ENCODE data around the gene SPEM1. TPM values are rescaled to one million over a fixed set of nuclear protein-coding genes. Genes with fewer than 3 reads are reported as not detected.

The SPEM1 gene
- total and polyA plus RNA-seq, 2 of the 13 experiments (the other 11 are each of a cell fraction or from before 2014, with no cell fraction given): not detected

DNA sequence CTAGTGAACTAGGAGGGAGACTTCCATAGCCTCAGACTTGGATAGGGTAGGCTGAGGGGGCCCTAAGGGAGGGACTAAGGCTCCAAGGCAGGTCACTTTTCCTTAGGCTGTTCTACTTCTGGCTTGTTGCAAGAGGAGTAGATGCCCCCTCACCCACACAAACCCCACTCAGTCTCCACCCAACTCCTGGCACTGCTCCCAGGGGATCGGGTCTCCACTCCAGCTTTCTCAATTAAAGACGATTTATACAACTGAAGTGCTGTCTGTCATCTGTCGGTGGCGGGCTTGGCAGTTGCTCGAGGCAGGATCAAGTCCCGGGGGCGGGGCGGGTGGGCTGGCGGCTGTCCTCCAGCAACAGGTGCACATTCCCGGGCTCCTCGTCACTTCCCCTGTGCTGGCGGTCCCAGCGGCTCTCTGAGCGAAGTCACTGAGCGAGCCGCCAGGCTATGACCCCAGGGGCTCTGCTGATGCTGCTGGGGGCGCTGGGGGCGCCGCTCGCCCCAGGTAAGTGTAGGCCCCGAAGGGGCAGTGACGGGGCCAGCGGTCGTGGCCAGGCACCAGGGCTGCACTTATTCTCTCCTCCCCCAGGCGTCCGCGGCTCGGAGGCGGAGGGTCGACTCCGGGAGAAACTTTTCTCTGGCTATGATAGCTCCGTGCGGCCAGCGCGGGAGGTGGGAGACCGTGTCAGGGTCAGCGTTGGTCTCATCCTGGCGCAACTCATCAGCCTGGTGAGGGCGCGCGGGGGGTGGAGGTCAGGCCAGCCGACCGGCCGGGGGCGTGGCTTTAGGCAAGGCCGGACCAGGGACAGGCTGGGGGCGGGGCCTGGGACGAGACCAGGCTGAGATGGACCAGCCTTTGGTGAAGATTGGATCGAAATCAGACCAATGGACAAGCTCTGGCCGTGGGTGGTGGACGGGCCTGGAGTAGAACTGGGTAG is 24.8 kb downstream of the SPEM1 start, which contains the start of gene CHRNB1 (continued):
- TF ChIP-seq ZNF562 (CRISPR knock-in tag; IDR thresholded peaks at IDR 0.05; ENCODE audit: borderline replicate concordance): no peak
- TF ChIP-seq, protein P1, sequence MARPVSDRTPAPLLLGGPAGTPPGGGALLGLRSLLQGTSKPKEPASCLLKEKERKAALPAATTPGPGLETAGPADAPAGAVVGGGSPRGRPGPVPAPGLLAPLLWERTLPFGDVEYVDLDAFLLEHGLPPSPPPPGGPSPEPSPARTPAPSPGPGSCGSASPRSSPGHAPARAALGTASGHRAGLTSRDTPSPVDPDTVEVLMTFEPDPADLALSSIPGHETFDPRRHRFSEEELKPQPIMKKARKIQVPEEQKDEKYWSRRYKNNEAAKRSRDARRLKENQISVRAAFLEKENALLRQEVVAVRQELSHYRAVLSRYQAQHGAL (CRISPR knock-in tag; IDR thresholded peaks at IDR 0.05; ENCODE audit: not compliant biosample characterization): no peak
- peak; percentile 43; the same call in 1 of the 2 replicates for TF ChIP-seq RAD21 (CRISPR knock-in tag; IDR thresholded peaks at IDR 0.05)
- peak; percentile 13; the same call in 1 of the 2 replicates for TF ChIP-seq NRL (CRISPR knock-in tag; IDR thresholded peaks at IDR 0.05; ENCODE audit: borderline replicate concordance)
- TF ChIP-seq ZEB1 (IDR thresholded peaks at IDR 0.05; ENCODE audit: insufficient replicate concordance, low read depth): peak; percentile 83
- no peak for TF ChIP-seq RFX1 (IDR thresholded peaks at IDR 0.05)
- TF ChIP-seq, protein P2, sequence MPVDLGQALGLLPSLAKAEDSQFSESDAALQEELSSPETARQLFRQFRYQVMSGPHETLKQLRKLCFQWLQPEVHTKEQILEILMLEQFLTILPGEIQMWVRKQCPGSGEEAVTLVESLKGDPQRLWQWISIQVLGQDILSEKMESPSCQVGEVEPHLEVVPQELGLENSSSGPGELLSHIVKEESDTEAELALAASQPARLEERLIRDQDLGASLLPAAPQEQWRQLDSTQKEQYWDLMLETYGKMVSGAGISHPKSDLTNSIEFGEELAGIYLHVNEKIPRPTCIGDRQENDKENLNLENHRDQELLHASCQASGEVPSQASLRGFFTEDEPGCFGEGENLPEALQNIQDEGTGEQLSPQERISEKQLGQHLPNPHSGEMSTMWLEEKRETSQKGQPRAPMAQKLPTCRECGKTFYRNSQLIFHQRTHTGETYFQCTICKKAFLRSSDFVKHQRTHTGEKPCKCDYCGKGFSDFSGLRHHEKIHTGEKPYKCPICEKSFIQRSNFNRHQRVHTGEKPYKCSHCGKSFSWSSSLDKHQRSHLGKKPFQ (CRISPR knock-in tag; IDR thresholded peaks at IDR 0.05; ENCODE audit: insufficient replicate concordance): no peak
- TF ChIP-seq, protein P3, sequence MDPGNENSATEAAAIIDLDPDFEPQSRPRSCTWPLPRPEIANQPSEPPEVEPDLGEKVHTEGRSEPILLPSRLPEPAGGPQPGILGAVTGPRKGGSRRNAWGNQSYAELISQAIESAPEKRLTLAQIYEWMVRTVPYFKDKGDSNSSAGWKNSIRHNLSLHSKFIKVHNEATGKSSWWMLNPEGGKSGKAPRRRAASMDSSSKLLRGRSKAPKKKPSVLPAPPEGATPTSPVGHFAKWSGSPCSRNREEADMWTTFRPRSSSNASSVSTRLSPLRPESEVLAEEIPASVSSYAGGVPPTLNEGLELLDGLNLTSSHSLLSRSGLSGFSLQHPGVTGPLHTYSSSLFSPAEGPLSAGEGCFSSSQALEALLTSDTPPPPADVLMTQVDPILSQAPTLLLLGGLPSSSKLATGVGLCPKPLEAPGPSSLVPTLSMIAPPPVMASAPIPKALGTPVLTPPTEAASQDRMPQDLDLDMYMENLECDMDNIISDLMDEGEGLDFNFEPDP (CRISPR knock-in tag; conservative IDR thresholded peaks at IDR 0.05): no peak
- TF ChIP-seq AKAP8 (CRISPR knock-in tag; IDR thresholded peaks at IDR 0.05): peak; percentile 26; the same call in 1 of the 2 replicates
- TF ChIP-seq KLF9 (CRISPR knock-in tag; IDR thresholded peaks at IDR 0.05; ENCODE audit: low read depth): no peak; the same call in 1 of the 2 replicates
- no peak for TF ChIP-seq FOXO1 (CRISPR knock-in tag; IDR thresholded peaks at IDR 0.05)
- TF ChIP-seq CEBPG (CRISPR knock-in tag; IDR thresholded peaks at IDR 0.05): peak; percentile 54; the same call in 1 of the 2 replicates
- TF ChIP-seq HOXA3 (CRISPR knock-in tag; IDR thresholded peaks at IDR 0.05): peak; percentile 65; the same call in 1 of the 2 replicates
- TF ChIP-seq SALL2 (CRISPR knock-in tag; IDR thresholded peaks at IDR 0.05): peak; percentile 47; the same call in 1 of the 2 replicates
- TF ChIP-seq CBFB (CRISPR knock-in tag; IDR thresholded peaks at IDR 0.05): no peak
- peak; percentile 28; the same call in 1 of the 2 replicates for TF ChIP-seq ZNF292 (CRISPR knock-in tag; IDR thresholded peaks at IDR 0.05; ENCODE audit: borderline replicate concordance, low read depth)
- TF ChIP-seq HNRNPUL1 (IDR thresholded peaks at IDR 0.05; ENCODE audit: low read depth, low read length): no peak
- TF ChIP-seq, protein P4, sequence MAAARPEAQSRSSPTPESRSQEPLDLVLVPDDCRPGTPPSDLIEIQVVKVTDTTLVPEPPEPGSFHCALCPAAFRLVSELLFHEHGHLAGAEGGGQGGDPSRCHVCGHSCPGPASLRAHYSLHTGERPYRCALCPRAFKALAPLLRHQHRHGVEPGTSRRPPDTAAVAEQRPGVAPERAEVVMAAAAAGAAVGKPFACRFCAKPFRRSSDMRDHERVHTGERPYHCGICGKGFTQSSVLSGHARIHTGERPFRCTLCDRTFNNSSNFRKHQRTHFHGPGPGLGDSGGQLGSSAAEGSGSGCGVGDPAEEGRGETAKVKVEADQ (CRISPR knock-in tag; IDR thresholded peaks at IDR 0.05; ENCODE audit: borderline replicate concordance): no peak; the same call in 1 of the 2 replicates
- TF ChIP-seq, protein P5, sequence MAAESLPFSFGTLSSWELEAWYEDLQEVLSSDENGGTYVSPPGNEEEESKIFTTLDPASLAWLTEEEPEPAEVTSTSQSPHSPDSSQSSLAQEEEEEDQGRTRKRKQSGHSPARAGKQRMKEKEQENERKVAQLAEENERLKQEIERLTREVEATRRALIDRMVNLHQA (CRISPR knock-in tag; IDR thresholded peaks at IDR 0.05): no peak
- no peak for TF ChIP-seq HNF4A (CRISPR knock-in tag; IDR thresholded peaks at IDR 0.05)
- TF ChIP-seq MIER3 (CRISPR knock-in tag; IDR thresholded peaks at IDR 0.05; ENCODE audit: borderline replicate concordance): peak; percentile 20; the same call in 1 of the 2 replicates
- TF ChIP-seq ZMYM4 (CRISPR knock-in tag; IDR thresholded peaks at IDR 0.05): no peak
- no peak for TF ChIP-seq RBAK (CRISPR knock-in tag; IDR thresholded peaks at IDR 0.05)
- TF ChIP-seq PCBP2 (optimal IDR thresholded peaks at IDR 0.05; ENCODE audit: low read depth, low read length, poor library complexity, severe bottlenecking): no peak
- no peak for TF ChIP-seq SOX5 (CRISPR knock-in tag; IDR thresholded peaks at IDR 0.05; ENCODE audit: borderline replicate concordance)
- no peak for TF ChIP-seq RFX3 (CRISPR knock-in tag; IDR thresholded peaks at IDR 0.05)
